ENCODE data around the gene KRTAP10-12.

DNA sequence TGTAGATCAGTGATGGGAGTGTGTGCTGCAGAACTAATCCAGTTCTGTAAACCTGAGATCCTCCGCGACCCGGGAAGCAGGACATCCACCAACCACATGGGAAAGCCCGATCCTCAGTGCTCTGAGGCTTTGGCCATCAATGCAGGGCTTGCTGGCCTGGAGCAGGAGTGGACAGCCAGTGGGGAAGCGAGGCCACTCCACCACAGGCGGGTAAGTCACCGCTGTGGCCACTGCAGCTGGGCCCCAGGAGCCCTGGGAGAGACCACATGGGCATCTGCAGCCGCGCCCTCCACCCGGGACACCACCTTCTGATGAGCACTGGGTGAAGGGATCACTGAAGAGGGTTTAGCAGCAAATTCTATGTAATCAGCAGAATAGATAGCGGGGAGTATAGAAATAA is 15.8 kb upstream of the KRTAP10-12 start:
- TF ChIP-seq EP300 (IDR thresholded peaks at IDR 0.05; ENCODE audit: borderline replicate concordance) (no peak), YY1 (IDR thresholded peaks at IDR 0.05; ENCODE audit: low read depth) (no peak)
- TF ChIP-seq, protein P1, sequence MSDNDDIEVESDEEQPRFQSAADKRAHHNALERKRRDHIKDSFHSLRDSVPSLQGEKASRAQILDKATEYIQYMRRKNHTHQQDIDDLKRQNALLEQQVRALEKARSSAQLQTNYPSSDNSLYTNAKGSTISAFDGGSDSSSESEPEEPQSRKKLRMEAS (IDR thresholded peaks at IDR 0.05) = no peak

Data from Ishikawa (cell line).